ENCODE results near the gene NKIRAS2. TPM values are rescaled to one million over a fixed set of nuclear protein-coding genes. Genes with fewer than 3 reads are reported as not detected.

Gene NKIRAS2
- total RNA-seq, 4 donors from 2014 or later = 27.8 to 39.3 (median 30.4) TPM

- ATAC-seq (ENCODE audit: low FRiP score) (no peak), DNase-seq (ENCODE audit: low spot score) (no peak)
- TF ChIP-seq CTCF (IDR thresholded peaks at IDR 0.05) = no peak
Measured at GRCh38 chr17:42058063-42058462, 38.2 kb downstream of the NKIRAS2 start.

GRCh38 chr17:42059815-42060214, 39.9 kb downstream of the NKIRAS2 start:
- no peak for TF ChIP-seq CTCF (IDR thresholded peaks at IDR 0.05)
- ATAC-seq (ENCODE audit: low FRiP score) (no peak), DNase-seq (ENCODE audit: low spot score) (no peak)

GRCh38 chr17:42060231-42060630, 40.3 kb downstream of the NKIRAS2 start:
- DNase-seq (ENCODE audit: low spot score) = no peak
- no peak for TF ChIP-seq CTCF (IDR thresholded peaks at IDR 0.05)
- ATAC-seq (ENCODE audit: low FRiP score) = no peak

GRCh38 chr17:42061646-42062487, 42.0 kb downstream of the NKIRAS2 start:
- TF ChIP-seq CTCF (IDR thresholded peaks at IDR 0.05) = no peak
- no peak for ATAC-seq (ENCODE audit: low FRiP score)
- no peak for DNase-seq (ENCODE audit: low spot score)

GRCh38 chr17:42062681-42063080, 42.8 kb downstream of the NKIRAS2 start:
- DNase-seq (ENCODE audit: low spot score) = no peak

GRCh38 chr17:42065201-42065600, 45.3 kb downstream of the NKIRAS2 start:
- DNase-seq (ENCODE audit: low spot score) (no peak), ATAC-seq (ENCODE audit: low FRiP score) (no peak)
- no peak for TF ChIP-seq CTCF (IDR thresholded peaks at IDR 0.05)

More at GRCh38 chr17:42062681-42063080, 42.8 kb downstream of the NKIRAS2 start:
- TF ChIP-seq CTCF (IDR thresholded peaks at IDR 0.05) = no peak
- no peak for ATAC-seq (ENCODE audit: low FRiP score)

Data from omental fat pad (tissue), 4 donors.